ENCODE results near the gene SLC2A8. TPM values are rescaled to one million over a fixed set of nuclear protein-coding genes. Genes with fewer than 3 reads are reported as not detected.

Gene SLC2A8
- total RNA-seq, 4 donors from 2014 or later, result 9.6 to 95.8 (median 29.4) TPM

- no peak for DNase-seq
- no peak overlapping the region for H3K27ac ChIP-seq
- intact Hi-C loops (cut with DNase I; ENCODE audit: low total_unique reads), result no loop called here
- no peak overlapping the region for H3K4me3 ChIP-seq
- H3K9me3 ChIP-seq, result no peaks in the 10 kb centered on the region
- H3K4me1 ChIP-seq, result peaks cover 9 to 16% (median 14%) of the 10 kb centered on the region in 4 donors
- TF ChIP-seq POLR2A (IDR thresholded peaks at IDR 0.05), result no peak
- no peak for TF ChIP-seq EP300 (IDR thresholded peaks at IDR 0.05; ENCODE audit: low read depth)
- TF ChIP-seq CTCF (IDR thresholded peaks at IDR 0.05), result no peak
- no peak for TF ChIP-seq POLR2AphosphoS5 (IDR thresholded peaks at IDR 0.05)
- peaks cover 0 to 28% (median 10%) of the 10 kb centered on the region in 4 donors for H3K36me3 ChIP-seq
- H3K27me3 ChIP-seq, result no peaks in the 10 kb centered on the region
- in situ Hi-C loops (cut with MboI; ENCODE audit: low pct_ligation_motif_present in 1 of 4, low pct_unique_long_range_greater_than_20kb in 1 of 4, low sequenced_read_pairs in 3 of 4), result no loop called here
- WGBS, 2 donors (ENCODE audit: low coverage in 1 of 2), result 93 to 100% methylated on average over 2 to 3 of the region's 3 CpGs
Observed at GRCh38 chr9:127428348-127428747, 31.4 kb downstream of the SLC2A8 start.

GRCh38 chr9:127430415-127430814 is 33.4 kb downstream of the SLC2A8 start:
- H3K4me1 ChIP-seq, result peaks cover 4 to 7% (median 4%) of the 10 kb centered on the region in 4 donors
- H3K9me3 ChIP-seq, result no peaks in the 10 kb centered on the region
- no peak for DNase-seq
- H3K27me3 ChIP-seq, result no peaks in the 10 kb centered on the region
- intact Hi-C loops (cut with DNase I; ENCODE audit: low total_unique reads) (no loop called here), in situ Hi-C loops (cut with MboI; ENCODE audit: low pct_ligation_motif_present in 1 of 4, low pct_unique_long_range_greater_than_20kb in 1 of 4, low sequenced_read_pairs in 3 of 4) (no loop called here)
- H3K4me3 ChIP-seq, result no peak overlapping the region
- TF ChIP-seq POLR2A (IDR thresholded peaks at IDR 0.05), result no peak
- no peak for TF ChIP-seq POLR2AphosphoS5 (IDR thresholded peaks at IDR 0.05)
- TF ChIP-seq EP300 (IDR thresholded peaks at IDR 0.05; ENCODE audit: low read depth), result no peak
- TF ChIP-seq CTCF (IDR thresholded peaks at IDR 0.05), result no peak
- H3K36me3 ChIP-seq, result peaks cover 0 to 43% (median 19%) of the 10 kb centered on the region in 4 donors
- 93 to 96% methylated on average over 8 of the region's 8 CpGs for WGBS, 2 donors (ENCODE audit: low coverage in 1 of 2)
- no peak overlapping the region for H3K27ac ChIP-seq

- TF ChIP-seq POLR2AphosphoS5 (IDR thresholded peaks at IDR 0.05) (no peak), CTCF (IDR thresholded peaks at IDR 0.05) (no peak), EP300 (IDR thresholded peaks at IDR 0.05; ENCODE audit: low read depth) (no peak), POLR2A (IDR thresholded peaks at IDR 0.05) (no peak)
- in situ Hi-C loops (cut with MboI; ENCODE audit: low pct_ligation_motif_present in 1 of 4, low pct_unique_long_range_greater_than_20kb in 1 of 4, low sequenced_read_pairs in 3 of 4) (no loop called here), intact Hi-C loops (cut with DNase I; ENCODE audit: low total_unique reads) (no loop called here)
- DNase-seq, result no peak
- Histone ChIP-seq H3K9me3 (no peaks in the 10 kb centered on the region), H3K4me1 (no peaks in the 10 kb centered on the region), H3K27me3 (no peaks in the 10 kb centered on the region), H3K36me3 (peaks cover 0 to 52% (median 20%) of the 10 kb centered on the region in 4 donors), H3K27ac (no peak overlapping the region), H3K4me3 (no peak overlapping the region)
- 87 to 100% methylated on average over 1 to 12 of the region's 12 CpGs for WGBS, 2 donors (ENCODE audit: low coverage in 1 of 2)
Observed at GRCh38 chr9:127437497-127438264, 40.7 kb downstream of the SLC2A8 start.

GRCh38 chr9:127438394-127438793 is 41.4 kb downstream of the SLC2A8 start:
- Histone ChIP-seq H3K36me3 (peaks cover 0 to 53% (median 19%) of the 10 kb centered on the region in 4 donors), H3K27ac (no peak overlapping the region), H3K4me1 (no peaks in the 10 kb centered on the region), H3K9me3 (no peaks in the 10 kb centered on the region), H3K27me3 (no peaks in the 10 kb centered on the region), H3K4me3 (no peak overlapping the region)
- no peak for DNase-seq
- in situ Hi-C loops (cut with MboI; ENCODE audit: low pct_ligation_motif_present in 1 of 4, low pct_unique_long_range_greater_than_20kb in 1 of 4, low sequenced_read_pairs in 3 of 4) (no loop called here), intact Hi-C loops (cut with DNase I; ENCODE audit: low total_unique reads) (no loop called here)
- TF ChIP-seq EP300 (IDR thresholded peaks at IDR 0.05; ENCODE audit: low read depth) (no peak), POLR2AphosphoS5 (IDR thresholded peaks at IDR 0.05) (no peak), CTCF (IDR thresholded peaks at IDR 0.05) (no peak), POLR2A (IDR thresholded peaks at IDR 0.05) (no peak)
- 95% methylated on average over 9 of the region's 9 CpGs; no CpG with 5 or more reads in 1 of the 2 donors for WGBS, 2 donors (ENCODE audit: low coverage in 1 of 2)
